GM10248 (cell line): ENCODE measurements around the gene SSPN.

ENCODE experiments used
- CTCF ChIA-PET: fragments of 300-600 bp; sonication (Branson Sonifier 250); formaldehyde crosslinking; extraction: SDS; loops from one replicate; lab custom pipeline; 2021; ENCODE audit warnings: antibody characterized with exemption; lab: Yijun Ruan, JAX
- POLR2A ChIA-PET: fragments of 350-650 bp; sonication (Branson Sonifier 250); formaldehyde crosslinking; extraction: SDS; loops from one replicate; lab custom pipeline; 2020; ENCODE audit warnings: antibody characterized with exemption; lab: Yijun Ruan, JAX
- DNase-seq: peaks from one replicate; pipeline ENCODE4 v3.0.0; 2012; ENCODE audit errors: extremely low spot score
- TF ChIP-seq, protein P1 (sequence below): IDR thresholded peaks from 2 replicates; pipeline ENCODE4 v1.5.1; 2012; ENCODE audit warnings: mild to moderate bottlenecking, low read depth; ENCODE audit errors: extremely low read depth, missing control alignments, control extremely low read depth

The SSPN gene

DNA sequence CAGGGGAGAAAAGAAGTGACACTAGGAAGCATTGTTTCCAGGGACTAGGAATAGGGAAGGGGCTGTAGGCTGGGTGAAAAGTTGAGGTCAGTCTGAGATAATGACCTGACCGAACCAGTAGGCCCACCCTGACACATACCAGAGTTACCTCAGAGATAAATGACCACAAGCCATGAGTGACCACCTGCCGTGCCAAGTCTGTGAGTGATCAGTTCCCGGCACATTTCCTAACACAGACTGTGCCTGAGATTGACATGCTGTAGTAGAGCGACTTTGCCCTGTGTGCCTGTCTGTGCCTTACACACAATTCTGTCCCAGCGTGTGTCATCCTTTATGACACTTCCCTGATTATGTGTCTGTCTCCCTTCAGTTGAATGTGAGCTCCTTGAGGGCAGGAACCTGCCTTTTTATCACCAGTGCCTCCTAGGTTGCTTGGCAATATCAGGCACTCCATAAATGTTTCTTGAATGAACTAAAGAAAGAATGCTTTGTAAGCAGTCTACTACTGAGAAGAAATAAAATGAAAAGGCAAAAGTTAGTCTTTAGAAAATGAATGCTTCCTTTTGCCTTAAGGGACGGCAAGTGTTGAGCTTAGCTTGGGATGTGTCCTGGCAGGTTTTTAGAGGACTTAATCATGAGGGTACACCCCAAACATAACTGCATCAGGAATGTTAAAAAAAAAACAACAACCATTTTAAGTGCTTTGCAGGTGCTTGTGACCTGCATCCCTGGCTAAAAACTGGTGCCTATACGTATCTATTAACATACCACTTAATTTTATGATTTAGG lies 9.6 kb upstream of the SSPN start:
- TF ChIP-seq, protein P1, sequence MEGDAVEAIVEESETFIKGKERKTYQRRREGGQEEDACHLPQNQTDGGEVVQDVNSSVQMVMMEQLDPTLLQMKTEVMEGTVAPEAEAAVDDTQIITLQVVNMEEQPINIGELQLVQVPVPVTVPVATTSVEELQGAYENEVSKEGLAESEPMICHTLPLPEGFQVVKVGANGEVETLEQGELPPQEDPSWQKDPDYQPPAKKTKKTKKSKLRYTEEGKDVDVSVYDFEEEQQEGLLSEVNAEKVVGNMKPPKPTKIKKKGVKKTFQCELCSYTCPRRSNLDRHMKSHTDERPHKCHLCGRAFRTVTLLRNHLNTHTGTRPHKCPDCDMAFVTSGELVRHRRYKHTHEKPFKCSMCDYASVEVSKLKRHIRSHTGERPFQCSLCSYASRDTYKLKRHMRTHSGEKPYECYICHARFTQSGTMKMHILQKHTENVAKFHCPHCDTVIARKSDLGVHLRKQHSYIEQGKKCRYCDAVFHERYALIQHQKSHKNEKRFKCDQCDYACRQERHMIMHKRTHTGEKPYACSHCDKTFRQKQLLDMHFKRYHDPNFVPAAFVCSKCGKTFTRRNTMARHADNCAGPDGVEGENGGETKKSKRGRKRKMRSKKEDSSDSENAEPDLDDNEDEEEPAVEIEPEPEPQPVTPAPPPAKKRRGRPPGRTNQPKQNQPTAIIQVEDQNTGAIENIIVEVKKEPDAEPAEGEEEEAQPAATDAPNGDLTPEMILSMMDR = no peak
- POLR2A ChIA-PET = no interaction called here
- CTCF ChIA-PET = interaction anchor here (1.5 kb wide), 1 partner anchor 39 kb away, joined by 4 read pairs; no protein-coding TSS in a partner anchor
- DNase-seq = no peak

DNA sequence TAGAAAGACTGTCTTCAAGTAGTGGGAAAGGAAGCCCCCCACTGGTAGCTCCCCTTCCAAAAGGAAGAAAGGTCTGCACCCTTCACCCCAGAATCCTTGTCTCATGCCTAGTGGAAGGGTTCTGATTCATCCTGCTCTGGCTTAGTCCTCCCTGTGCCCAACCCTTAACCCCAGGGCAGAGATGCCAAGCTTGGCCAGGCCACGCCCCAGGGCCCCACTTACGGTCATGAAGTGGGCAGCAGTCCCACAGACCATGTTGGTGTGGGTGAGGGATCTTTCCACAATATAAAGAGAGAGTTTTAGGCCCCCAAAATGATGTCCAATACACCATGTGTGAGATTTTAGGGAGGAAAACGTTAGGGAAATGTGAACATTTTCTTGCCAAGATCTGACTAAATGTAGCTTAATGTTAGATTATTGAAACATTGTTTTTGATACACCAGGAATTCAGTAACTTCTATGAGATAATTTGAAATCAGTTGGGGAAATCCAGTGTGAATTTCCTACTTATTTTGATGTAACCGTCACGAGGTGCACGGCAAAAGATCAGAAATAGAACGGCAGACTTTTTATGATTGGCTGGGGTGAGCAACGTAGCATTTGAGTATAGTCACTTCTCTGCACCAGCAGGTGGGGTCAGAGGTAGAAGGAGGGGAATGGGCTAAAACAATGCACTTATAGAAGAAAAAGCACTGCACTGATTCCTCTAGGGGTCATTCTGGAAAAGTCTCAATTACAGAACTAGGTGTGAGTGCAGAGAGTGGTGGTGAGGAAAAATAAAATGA lies 8.2 kb upstream of the SSPN start:
- POLR2A ChIA-PET = no interaction called here
- TF ChIP-seq, protein P1 = no peak
- DNase-seq = no peak
- CTCF ChIA-PET = interaction anchor here (0.9 to 1.5 kb wide), 2 partner anchors 9 to 40 kb away, joined by 4 read pairs; no protein-coding TSS in a partner anchor

DNA sequence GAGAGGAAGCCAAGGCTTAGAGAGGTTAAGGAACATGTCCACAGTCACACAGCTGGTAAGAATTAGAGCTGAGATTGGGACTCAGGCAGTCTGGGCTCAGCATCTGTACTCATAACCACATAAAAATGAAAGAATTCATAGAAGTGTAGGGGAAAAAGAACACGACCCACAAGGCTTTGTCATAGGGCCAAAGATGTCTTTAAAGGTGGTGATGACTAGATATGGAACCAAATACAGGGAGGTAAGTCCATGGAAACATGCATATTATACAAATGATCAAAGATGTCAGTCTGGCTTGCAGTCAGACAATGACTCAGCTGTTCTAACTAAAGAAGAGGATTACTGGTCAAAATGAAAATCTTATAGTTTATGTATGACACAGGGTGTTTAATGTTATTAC lies 7.2 kb upstream of the SSPN start:
- POLR2A ChIA-PET = no interaction called here
- TF ChIP-seq, protein P1 = no peak
- no peak for DNase-seq
- CTCF ChIA-PET = no interaction called here

DNA sequence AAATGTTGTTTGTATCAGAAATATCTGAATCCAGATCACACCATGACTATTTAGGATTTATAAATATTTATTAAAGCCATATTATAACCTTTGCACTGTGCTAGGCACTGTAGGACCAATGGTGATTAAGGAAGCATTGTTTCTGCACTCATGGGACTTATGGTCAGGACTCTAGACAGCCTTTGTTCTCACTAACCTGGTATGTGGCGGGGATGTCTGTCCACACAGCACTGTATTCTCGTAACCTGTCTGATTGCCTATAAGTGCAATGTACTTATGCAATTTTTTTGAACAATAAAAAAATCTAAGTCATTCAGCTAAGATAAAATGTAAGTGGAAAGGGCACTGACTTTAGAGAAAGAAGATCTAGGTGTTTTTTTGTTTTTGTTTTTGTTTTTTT lies 6.7 kb upstream of the SSPN start:
- ChIA-PET CTCF (interaction anchor here (1.7 kb wide), 1 partner anchor 9 kb away, joined by 4 read pairs; no protein-coding TSS in a partner anchor), POLR2A (no interaction called here)
- no peak for DNase-seq
- TF ChIP-seq, protein P1 = no peak

DNA sequence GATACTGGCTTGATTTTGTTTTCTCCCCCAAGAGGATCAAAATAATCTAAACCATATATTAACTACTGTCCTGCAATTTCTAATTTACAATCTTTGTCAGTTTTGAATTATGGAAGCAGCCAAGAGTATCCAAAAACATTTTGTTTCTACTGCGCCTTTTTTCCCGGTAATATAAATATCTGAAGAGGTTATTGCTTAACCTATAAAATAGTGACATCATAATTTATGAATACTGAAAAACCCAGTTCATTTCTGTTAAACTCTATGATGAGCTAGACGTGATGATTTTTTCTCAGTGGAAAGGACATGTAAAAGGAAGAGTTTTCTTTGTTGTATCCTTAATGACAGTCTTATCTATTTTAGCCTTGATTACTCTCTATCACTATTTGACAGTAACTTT lies 3.2 kb upstream of the SSPN start:
- TF ChIP-seq, protein P1 = no peak
- ChIA-PET CTCF (no interaction called here), POLR2A (no interaction called here)
- no peak for DNase-seq

DNA sequence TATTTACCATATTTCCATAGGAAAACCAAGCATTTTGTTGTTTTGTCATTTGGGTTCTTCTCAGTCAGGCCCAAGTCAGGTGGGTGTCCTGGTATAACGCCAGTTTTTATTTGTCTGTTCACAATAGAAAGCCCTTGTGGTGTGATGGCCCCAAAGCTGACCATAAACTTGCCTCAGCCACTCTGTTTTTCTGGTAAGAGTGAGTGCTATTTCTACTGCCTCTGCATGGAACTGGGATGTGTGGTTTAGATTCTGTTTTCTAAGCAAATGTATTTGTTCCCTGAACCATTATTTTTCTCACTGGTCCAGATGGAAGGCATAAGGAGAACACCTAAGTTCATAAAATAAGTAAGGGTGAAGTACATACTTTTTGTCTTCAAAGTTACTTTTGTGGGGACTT lies 1.8 kb upstream of the SSPN start:
- ChIA-PET POLR2A (no interaction called here), CTCF (interaction anchor here (1.5 kb wide), 1 partner anchor 11 kb away, joined by 3 read pairs; no protein-coding TSS in a partner anchor)

More for the DNA sequence above, 1.8 kb upstream of the SSPN start:
- DNase-seq = no peak
- TF ChIP-seq, protein P1 = no peak
